Calu3 (cell line): ENCODE results near the gene MCC. TPM values are rescaled to one million over a fixed set of nuclear protein-coding genes. Genes with fewer than 3 reads are reported as not detected.

Experiments used
- BruUV-seq: library from RNA; stranded (reverse); fragments of 400-500 nt; replicated peaks from 2 replicates; lab custom pipeline; 2021; lab: Mats Ljungman, UMichigan
- CTCF ChIA-PET: fragments of 300-600 bp; sonication (Branson Sonifier 250); formaldehyde crosslinking; loops from one replicate; lab custom pipeline; 2022; ENCODE audit warnings: antibody characterized with exemption; lab: Charles Lee
- DNase-seq: peaks from one replicate; pipeline ENCODE4 v3.0.0; 2022
- H3K27ac Mint-ChIP-seq: one replicate; pipeline ENCODE4 v1.8.0; 2022; ENCODE audit warnings: mixed read lengths; ENCODE audit not compliant: unreplicated experiment
- H3K27me3 Mint-ChIP-seq: one replicate; pipeline ENCODE4 v1.8.0; 2022; ENCODE audit warnings: mixed read lengths; ENCODE audit not compliant: unreplicated experiment
- H3K36me3 Mint-ChIP-seq: one replicate; pipeline ENCODE4 v1.8.0; 2022; ENCODE audit warnings: mild to moderate bottlenecking, moderate library complexity, mixed read lengths; ENCODE audit not compliant: insufficient read depth, unreplicated experiment
- H3K4me1 Mint-ChIP-seq: one replicate; pipeline ENCODE4 v1.8.0; 2022; ENCODE audit warnings: mild to moderate bottlenecking, low read depth, mixed read lengths; ENCODE audit not compliant: unreplicated experiment
- H3K4me3 Mint-ChIP-seq: one replicate; pipeline ENCODE4 v1.8.0; 2022; ENCODE audit warnings: mild to moderate bottlenecking, low read depth, moderate library complexity, mixed read lengths; ENCODE audit not compliant: unreplicated experiment
- H3K9me3 Mint-ChIP-seq: one replicate; pipeline ENCODE4 v1.8.0; 2022; ENCODE audit warnings: low read depth, mixed read lengths; ENCODE audit not compliant: unreplicated experiment
- CTCF ChIP-seq: fragments of 200-600 bp; IDR thresholded peaks from one replicate; pipeline ENCODE4 v1.8.0; 2022; ENCODE audit warnings: antibody characterized with exemption; ENCODE audit not compliant: unreplicated experiment
- intact Hi-C: fragments of 100-400 bp; cut with micrococcal nuclease; formaldehyde crosslinking; loops from one replicate; pipeline ENCODE4 v1.10.0; 2022; ENCODE audit not compliant: unreplicated experiment
- total RNA-seq: library from RNA; stranded (reverse); gene quantifications from 2 replicates; pipeline ENCODE4 v1.2.3, GENCODE V29; 2022

Gene MCC
- total RNA-seq, 1 experiment from 2014 or later, result 2.8 TPM

GRCh38 chr5:113450929-113451328 is 37.3 kb downstream of the MCC start:
- no peak for DNase-seq

GRCh38 chr5:113450462-113450861 is 37.8 kb downstream of the MCC start:
- no peak for TF ChIP-seq CTCF
- no peak overlapping the region for H3K27ac Mint-ChIP-seq
- CTCF ChIA-PET, result no interaction called here

More at GRCh38 chr5:113450929-113451328, 37.3 kb downstream of the MCC start:
- no TSS peak for BruUV-seq
- Mint-ChIP-seq H3K27me3 (no peaks in the 10 kb centered on the region), H3K4me3 (no peak overlapping the region), H3K4me1 (no peaks in the 10 kb centered on the region), H3K27ac (no peak overlapping the region), H3K36me3 (no peaks in the 10 kb centered on the region), H3K9me3 (no peaks in the 10 kb centered on the region)
- intact Hi-C loops, result no loop called here
- CTCF ChIA-PET, result no interaction called here
- TF ChIP-seq CTCF, result no peak

GRCh38 chr5:113448252-113448651 is 40.0 kb downstream of the MCC start:
- DNase-seq, result no peak
- Mint-ChIP-seq H3K9me3 (no peaks in the 10 kb centered on the region), H3K27ac (no peak overlapping the region), H3K4me3 (no peak overlapping the region), H3K36me3 (no peaks in the 10 kb centered on the region), H3K4me1 (no peaks in the 10 kb centered on the region), H3K27me3 (no peaks in the 10 kb centered on the region)
- CTCF ChIA-PET, result interaction anchor here (0.7 to 1.1 kb wide), 2 partner anchors 63 to 111 kb away, joined by 3 to 7 read pairs; no protein-coding TSS in a partner anchor
- intact Hi-C loops, result no loop called here
- no peak for TF ChIP-seq CTCF
- BruUV-seq, result no TSS peak

More at GRCh38 chr5:113450462-113450861, 37.8 kb downstream of the MCC start:
- no peaks in the 10 kb centered on the region for H3K27me3 Mint-ChIP-seq
- H3K4me3 Mint-ChIP-seq, result no peak overlapping the region
- no peaks in the 10 kb centered on the region for H3K36me3 Mint-ChIP-seq
- no TSS peak for BruUV-seq
- DNase-seq, result no peak
- intact Hi-C loops, result no loop called here
- H3K9me3 Mint-ChIP-seq, result no peaks in the 10 kb centered on the region
- H3K4me1 Mint-ChIP-seq, result no peaks in the 10 kb centered on the region

- peak; percentile 45 for DNase-seq
- H3K4me3 Mint-ChIP-seq, result no peak overlapping the region
These were observed 40.7 kb downstream of the MCC start for GRCh38 chr5:113447498-113448050.

More at GRCh38 chr5:113447498-113448050, 40.7 kb downstream of the MCC start:
- Mint-ChIP-seq H3K36me3 (no peaks in the 10 kb centered on the region), H3K9me3 (no peaks in the 10 kb centered on the region), H3K27ac (no peak overlapping the region), H3K27me3 (no peaks in the 10 kb centered on the region), H3K4me1 (no peaks in the 10 kb centered on the region)
- intact Hi-C loops, result loop anchor here (1.0 kb wide), 1 partner anchor 64 kb away; no protein-coding TSS in a partner anchor
- CTCF ChIA-PET, result interaction anchor here (0.7 to 1.1 kb wide), 2 partner anchors 63 to 111 kb away, joined by 3 to 7 read pairs; no protein-coding TSS in a partner anchor
- no TSS peak for BruUV-seq
- TF ChIP-seq CTCF, result peak; percentile 39
